ENCODE data around the gene FAM229B.
"Not testable (repeated sequence)": the region's sequence is repeated elsewhere in the genome, so short reads cannot be mapped to it uniquely, and the experiment has no call there.

The FAM229B gene

GRCh38 chr6:112087136-112087911 is at the start of gene FAM229B, which contains the start of gene TUBE1:
FAM229B (plus strand) TSS chr6:112087591; CDS start chr6:112099284, 11,693 bp downstream.
TUBE1 (minus strand) TSS chr6:112087482; CDS start chr6:112087434, 48 bp downstream.
- peak; percentile 83 for DNase-seq (ENCODE audit: low read depth)

- no peak for DNase-seq (ENCODE audit: low read depth)
These were observed 49.6 kb upstream of the FAM229B start for GRCh38 chr6:112037783-112038216.

- DNase-seq (ENCODE audit: low read depth): no peak
These were observed 49.1 kb upstream of the FAM229B start for GRCh38 chr6:112038268-112038667.

GRCh38 chr6:112038756-112039430 is 48.5 kb upstream of the FAM229B start:
- no peak for DNase-seq (ENCODE audit: low read depth)

- DNase-seq (ENCODE audit: low read depth): no peak
These were observed 48.0 kb upstream of the FAM229B start for GRCh38 chr6:112039431-112039770.

GRCh38 chr6:112040956-112041355 is 46.4 kb upstream of the FAM229B start:
- DNase-seq (ENCODE audit: low read depth): no peak

GRCh38 chr6:112041535-112041934 is 45.9 kb upstream of the FAM229B start:
- no peak for DNase-seq (ENCODE audit: low read depth)

GRCh38 chr6:112043032-112044007 is 44.1 kb upstream of the FAM229B start:
- DNase-seq (ENCODE audit: low read depth): peak; percentile 85

GRCh38 chr6:112044196-112044595 is 43.2 kb upstream of the FAM229B start:
- no peak for DNase-seq (ENCODE audit: low read depth)

GRCh38 chr6:112044856-112045255 is 42.5 kb upstream of the FAM229B start:
- no peak for DNase-seq (ENCODE audit: low read depth)

GRCh38 chr6:112047523-112047922 is 39.9 kb upstream of the FAM229B start:
- DNase-seq (ENCODE audit: low read depth): not testable (repeated sequence)

GRCh38 chr6:112049026-112049799 is 38.2 kb upstream of the FAM229B start:
- DNase-seq (ENCODE audit: low read depth): no peak

GRCh38 chr6:112049996-112050395 is 37.4 kb upstream of the FAM229B start:
- no peak for DNase-seq (ENCODE audit: low read depth)

- no peak for DNase-seq (ENCODE audit: low read depth)
These were observed 37.0 kb upstream of the FAM229B start for GRCh38 chr6:112050429-112050828.

- not testable (repeated sequence) for DNase-seq (ENCODE audit: low read depth)
These were observed 36.1 kb upstream of the FAM229B start for GRCh38 chr6:112051251-112051740.

GRCh38 chr6:112054001-112054400 is 33.4 kb upstream of the FAM229B start, which contains the start of gene CCN6:
CCN6 (plus strand) TSS chr6:112054104; CDS start chr6:112054358, 254 bp downstream.
- no peak for DNase-seq (ENCODE audit: low read depth)

GRCh38 chr6:112054555-112055190 is 32.7 kb upstream of the FAM229B start:
- no peak for DNase-seq (ENCODE audit: low read depth)

- DNase-seq (ENCODE audit: low read depth): no peak
These were observed 29.0 kb upstream of the FAM229B start for GRCh38 chr6:112058243-112059032.

GRCh38 chr6:112061605-112062004 is 25.8 kb upstream of the FAM229B start:
- DNase-seq (ENCODE audit: low read depth): no peak

- no peak for DNase-seq (ENCODE audit: low read depth)
These were observed 24.4 kb upstream of the FAM229B start for GRCh38 chr6:112062966-112063365.
